Activated CD4-positive, alpha-beta memory T cell treated with anti-CD3 and anti-CD28 coated beads, Interleukin-2, amount 10 ng/mL, durations not matched to agents 7 days and 5 days (primary cell): ENCODE results near the gene SPAM1. TPM values are rescaled to one million over a fixed set of nuclear protein-coding genes. Genes with fewer than 3 reads are reported as not detected.

Source experiments
- CTCF ChIA-PET: fragments of 350-600 bp; sonication (Branson Sonifier 250); formaldehyde crosslinking; loops from one replicate; lab custom pipeline; 2021; ENCODE audit warnings: antibody characterized with exemption, inconsistent platforms; lab: Charles Lee
- POLR2A ChIA-PET: fragments of 350-600 bp; sonication (Branson Sonifier 250); formaldehyde crosslinking; loops from one replicate; lab custom pipeline; 2021; ENCODE audit warnings: antibody characterized with exemption; lab: Charles Lee
- DNase-seq: peaks from one replicate; pipeline ENCODE4 v3.0.0-alpha.2; 2020
- H3K27ac Mint-ChIP-seq: one replicate; pipeline ENCODE4 v1.8.0; 2021; ENCODE audit warnings: mild to moderate bottlenecking, mixed read lengths
- H3K27me3 Mint-ChIP-seq: one replicate; pipeline ENCODE4 v1.8.0; 2021; ENCODE audit warnings: mixed read lengths
- H3K36me3 Mint-ChIP-seq: one replicate; pipeline ENCODE4 v1.8.0; 2021; ENCODE audit warnings: low read depth, mixed read lengths
- H3K4me1 Mint-ChIP-seq: one replicate; pipeline ENCODE4 v1.8.0; 2021; ENCODE audit warnings: mixed read lengths
- H3K4me3 Mint-ChIP-seq: one replicate; pipeline ENCODE4 v1.8.0; 2021; ENCODE audit warnings: mild to moderate bottlenecking, mixed read lengths
- H3K9me3 Mint-ChIP-seq: one replicate; pipeline ENCODE4 v1.8.0; 2021; ENCODE audit warnings: mixed read lengths
- total RNA-seq, 2 experiments: library from RNA; stranded (reverse); gene quantifications; one replicate each; pipeline ENCODE4 v1.2.3, GENCODE V29; 2021

SPAM1 gene
- total RNA-seq, 2 experiments from 2014 or later, result not detected

- no peak for DNase-seq
- H3K27ac Mint-ChIP-seq, result no peak overlapping the region
- no peaks in the 10 kb centered on the region for H3K36me3 Mint-ChIP-seq
- no peaks in the 10 kb centered on the region for H3K4me1 Mint-ChIP-seq
- CTCF ChIA-PET, result no interaction called here
- H3K4me3 Mint-ChIP-seq, result no peak overlapping the region
- POLR2A ChIA-PET, result no interaction called here
- no peaks in the 10 kb centered on the region for H3K9me3 Mint-ChIP-seq
- no peaks in the 10 kb centered on the region for H3K27me3 Mint-ChIP-seq
Measured at GRCh38 chr7:123929655-123930054, 4.6 kb downstream of the SPAM1 start.

- Mint-ChIP-seq H3K4me1 (no peaks in the 10 kb centered on the region), H3K27me3 (no peaks in the 10 kb centered on the region), H3K9me3 (peaks cover 2% of the 10 kb centered on the region), H3K27ac (no peak overlapping the region), H3K36me3 (no peaks in the 10 kb centered on the region), H3K4me3 (no peak overlapping the region)
- POLR2A ChIA-PET, result no interaction called here
- CTCF ChIA-PET, result no interaction called here
- DNase-seq, result no peak
Measured at GRCh38 chr7:123935436-123936381, 10.7 kb downstream of the SPAM1 start.

GRCh38 chr7:123936388-123936787 is 11.3 kb downstream of the SPAM1 start:
- CTCF ChIA-PET, result no interaction called here
- Mint-ChIP-seq H3K4me1 (no peaks in the 10 kb centered on the region), H3K27me3 (peaks cover 2% of the 10 kb centered on the region), H3K27ac (no peak overlapping the region), H3K4me3 (no peak overlapping the region), H3K9me3 (peaks cover 2% of the 10 kb centered on the region), H3K36me3 (no peaks in the 10 kb centered on the region)
- no peak for DNase-seq
- POLR2A ChIA-PET, result no interaction called here

GRCh38 chr7:123939784-123940183 is 14.7 kb downstream of the SPAM1 start:
- ChIA-PET POLR2A (no interaction called here), CTCF (no interaction called here)
- H3K27ac Mint-ChIP-seq, result no peak overlapping the region
- H3K4me3 Mint-ChIP-seq, result no peak overlapping the region
- H3K9me3 Mint-ChIP-seq, result peaks cover 2% of the 10 kb centered on the region
- no peak for DNase-seq
- no peaks in the 10 kb centered on the region for H3K36me3 Mint-ChIP-seq
- no peaks in the 10 kb centered on the region for H3K4me1 Mint-ChIP-seq
- H3K27me3 Mint-ChIP-seq, result peaks cover 2% of the 10 kb centered on the region

- Mint-ChIP-seq H3K9me3 (no peaks in the 10 kb centered on the region), H3K4me3 (no peak overlapping the region), H3K4me1 (no peaks in the 10 kb centered on the region), H3K27ac (no peak overlapping the region), H3K36me3 (no peaks in the 10 kb centered on the region), H3K27me3 (peaks cover 2% of the 10 kb centered on the region)
- no peak for DNase-seq
- ChIA-PET CTCF (interaction anchor here (0.8 kb wide), 1 partner anchor 16 kb away, joined by 3 read pairs; no protein-coding TSS in a partner anchor), POLR2A (no interaction called here)
Measured at GRCh38 chr7:123941391-123942180, 16.5 kb downstream of the SPAM1 start.

- Mint-ChIP-seq H3K36me3 (no peaks in the 10 kb centered on the region), H3K4me3 (no peak overlapping the region), H3K27me3 (peaks cover 2% of the 10 kb centered on the region), H3K27ac (no peak overlapping the region), H3K4me1 (no peaks in the 10 kb centered on the region), H3K9me3 (no peaks in the 10 kb centered on the region)
- CTCF ChIA-PET, result no interaction called here
- POLR2A ChIA-PET, result no interaction called here
- DNase-seq, result no peak
Measured at GRCh38 chr7:123944395-123944794, 19.4 kb downstream of the SPAM1 start.

GRCh38 chr7:123945938-123946337 is 20.9 kb downstream of the SPAM1 start:
- POLR2A ChIA-PET, result no interaction called here
- Mint-ChIP-seq H3K9me3 (no peaks in the 10 kb centered on the region), H3K36me3 (no peaks in the 10 kb centered on the region), H3K4me1 (no peaks in the 10 kb centered on the region), H3K27ac (no peak overlapping the region), H3K27me3 (peaks cover 2% of the 10 kb centered on the region), H3K4me3 (no peak overlapping the region)
- CTCF ChIA-PET, result no interaction called here
- DNase-seq, result no peak

- Mint-ChIP-seq H3K4me1 (no peaks in the 10 kb centered on the region), H3K27me3 (no peaks in the 10 kb centered on the region), H3K4me3 (no peak overlapping the region), H3K27ac (no peak overlapping the region), H3K36me3 (no peaks in the 10 kb centered on the region), H3K9me3 (no peaks in the 10 kb centered on the region)
- DNase-seq, result no peak
- CTCF ChIA-PET, result no interaction called here
- POLR2A ChIA-PET, result no interaction called here
Measured at GRCh38 chr7:123948136-123948535, 23.1 kb downstream of the SPAM1 start.

- DNase-seq, result no peak
- no peak overlapping the region for H3K4me3 Mint-ChIP-seq
- H3K36me3 Mint-ChIP-seq, result no peaks in the 10 kb centered on the region
- H3K9me3 Mint-ChIP-seq, result no peaks in the 10 kb centered on the region
- H3K4me1 Mint-ChIP-seq, result no peaks in the 10 kb centered on the region
- H3K27me3 Mint-ChIP-seq, result no peaks in the 10 kb centered on the region
- ChIA-PET CTCF (interaction anchor here (1.3 kb wide), 1 partner anchor 17 kb away, joined by 3 read pairs; no protein-coding TSS in a partner anchor), POLR2A (no interaction called here)
- no peak overlapping the region for H3K27ac Mint-ChIP-seq
Measured at GRCh38 chr7:123958186-123958703, 33.2 kb downstream of the SPAM1 start.

- no peak for DNase-seq
- ChIA-PET POLR2A (no interaction called here), CTCF (no interaction called here)
- Mint-ChIP-seq H3K27me3 (no peaks in the 10 kb centered on the region), H3K36me3 (no peaks in the 10 kb centered on the region), H3K9me3 (no peaks in the 10 kb centered on the region), H3K4me1 (no peaks in the 10 kb centered on the region), H3K27ac (no peak overlapping the region), H3K4me3 (no peak overlapping the region)
Measured at GRCh38 chr7:123961771-123962170, 36.7 kb downstream of the SPAM1 start.

- POLR2A ChIA-PET, result no interaction called here
Measured at GRCh38 chr7:123966936-123967335, 41.9 kb downstream of the SPAM1 start.

GRCh38 chr7:123972045-123972444 is 47.0 kb downstream of the SPAM1 start:
- no peaks in the 10 kb centered on the region for H3K27me3 Mint-ChIP-seq
- H3K4me1 Mint-ChIP-seq, result no peaks in the 10 kb centered on the region
- CTCF ChIA-PET, result no interaction called here
- no peak overlapping the region for H3K4me3 Mint-ChIP-seq
- no peak for DNase-seq
- H3K36me3 Mint-ChIP-seq, result no peaks in the 10 kb centered on the region
- no peak overlapping the region for H3K27ac Mint-ChIP-seq
- POLR2A ChIA-PET, result no interaction called here
- H3K9me3 Mint-ChIP-seq, result no peaks in the 10 kb centered on the region

More at GRCh38 chr7:123966936-123967335, 41.9 kb downstream of the SPAM1 start:
- Mint-ChIP-seq H3K27me3 (no peaks in the 10 kb centered on the region), H3K27ac (no peak overlapping the region), H3K4me3 (no peak overlapping the region), H3K9me3 (no peaks in the 10 kb centered on the region), H3K4me1 (no peaks in the 10 kb centered on the region), H3K36me3 (no peaks in the 10 kb centered on the region)
- DNase-seq, result no peak
- CTCF ChIA-PET, result no interaction called here

- Mint-ChIP-seq H3K4me1 (no peaks in the 10 kb centered on the region), H3K36me3 (no peaks in the 10 kb centered on the region), H3K9me3 (no peaks in the 10 kb centered on the region), H3K4me3 (no peak overlapping the region), H3K27me3 (no peaks in the 10 kb centered on the region), H3K27ac (no peak overlapping the region)
- no peak for DNase-seq
- POLR2A ChIA-PET, result no interaction called here
- CTCF ChIA-PET, result no interaction called here
Measured at GRCh38 chr7:123972831-123973230, 47.8 kb downstream of the SPAM1 start.
